NCI-H524 treated with DMSO at 0.1 percent for 48 hours (cell line): Measurements from ENCODE around the gene RPS27.
"Not testable (repeated sequence)": the region's sequence is repeated elsewhere in the genome, so short reads cannot be mapped to it uniquely, and the experiment has no call there.

ENCODE experiments used
- DNase-seq: peaks from one replicate; lab custom pipeline; 2025; lab: John Stamatoyannopoulos, UW

Gene RPS27

GRCh38 chr1:153985941-153986761, 4.4 kb upstream of the RPS27 start, which contains the start of gene RAB13:
Gene RAB13 (minus strand): TSS chr1:153986339. CDS start chr1:153986236, 103 bp downstream.
- DNase-seq: no peak

- DNase-seq: no peak
Measured at GRCh38 chr1:153987621-153988020, 2.9 kb upstream of the RPS27 start.

GRCh38 chr1:153991151-153991630, 629 bp downstream of the RPS27 start:
- DNase-seq: no peak

- DNase-seq: no peak
Measured at GRCh38 chr1:153991806-153992205, 1.2 kb downstream of the RPS27 start.

GRCh38 chr1:153995202-153995601, 4.6 kb downstream of the RPS27 start:
- DNase-seq: no peak

- no peak for DNase-seq
Measured at GRCh38 chr1:153995640-153996039, 5.1 kb downstream of the RPS27 start.

GRCh38 chr1:153996882-153997281, 6.3 kb downstream of the RPS27 start:
- DNase-seq: not testable (repeated sequence)

GRCh38 chr1:154000420-154000819, 9.9 kb downstream of the RPS27 start:
- DNase-seq: no peak

GRCh38 chr1:154006136-154006535, 15.6 kb downstream of the RPS27 start:
- DNase-seq: no peak

GRCh38 chr1:154012129-154012528, 21.6 kb downstream of the RPS27 start:
- no peak for DNase-seq

- DNase-seq: not testable (repeated sequence)
Measured at GRCh38 chr1:154012543-154012942, 22.0 kb downstream of the RPS27 start.

- DNase-seq: no peak
Measured at GRCh38 chr1:154014154-154014907, 23.8 kb downstream of the RPS27 start.

GRCh38 chr1:154019269-154019668, 28.7 kb downstream of the RPS27 start:
- no peak for DNase-seq

- no peak for DNase-seq
Measured at GRCh38 chr1:154019940-154020339, 29.4 kb downstream of the RPS27 start.

GRCh38 chr1:154033697-154034096, 43.1 kb downstream of the RPS27 start:
- DNase-seq: not testable (repeated sequence)
